Adipocyte (in vitro differentiated cells): ENCODE data around the gene FLT3.

Source experiments
- DNase-seq: peaks from one replicate; pipeline ENCODE4 v3.0.0-alpha.2; 2015; ENCODE audit warnings: low read depth
- H3K27me3 ChIP-seq: replicated peaks from 2 replicates; pipeline ENCODE4 v1.7.0; 2013; ENCODE audit warnings: mild to moderate bottlenecking, low read length, moderate library complexity; ENCODE audit not compliant: control insufficient read depth, insufficient read depth
- H3K36me3 ChIP-seq: 2 replicates; pipeline ENCODE4 v1.7.0; 2013; ENCODE audit warnings: low read length, mild to moderate bottlenecking, moderate library complexity; ENCODE audit not compliant: control insufficient read depth, insufficient read depth, severe bottlenecking
- H3K4me1 ChIP-seq: 2 replicates; pipeline ENCODE4 v1.7.0; 2013; ENCODE audit warnings: mild to moderate bottlenecking, low read length, moderate library complexity; ENCODE audit not compliant: control insufficient read depth, insufficient read depth
- H3K4me3 ChIP-seq: 2 replicates; pipeline ENCODE4 v1.7.0; 2013; ENCODE audit warnings: mild to moderate bottlenecking, low read length, moderate library complexity
- H3K9ac ChIP-seq: 2 replicates; pipeline ENCODE4 v1.7.0; 2013; ENCODE audit warnings: mild to moderate bottlenecking, low read length, moderate library complexity
- H3K9me3 ChIP-seq: 2 replicates; pipeline ENCODE4 v1.7.0; 2013; ENCODE audit warnings: mild to moderate bottlenecking, low read length, moderate library complexity; ENCODE audit not compliant: control insufficient read depth

Gene FLT3

GRCh38 chr13:27977476-27978300, 122.7 kb downstream of the FLT3 start:
- DNase-seq: no peak
- H3K9me3 ChIP-seq: peaks cover 4% of the 10 kb centered on the region
- H3K4me1 ChIP-seq: peaks cover 3% of the 10 kb centered on the region
- H3K27me3 ChIP-seq: peaks cover 84% of the 10 kb centered on the region
- no peaks in the 10 kb centered on the region for H3K36me3 ChIP-seq
- no peak overlapping the region for H3K9ac ChIP-seq
- no peak overlapping the region for H3K4me3 ChIP-seq

- Histone ChIP-seq H3K36me3 (no peaks in the 10 kb centered on the region), H3K9me3 (peaks cover 4% of the 10 kb centered on the region), H3K4me1 (peaks cover 3% of the 10 kb centered on the region), H3K4me3 (no peak overlapping the region), H3K27me3 (peaks cover 83% of the 10 kb centered on the region), H3K9ac (no peak overlapping the region)
- DNase-seq: no peak
Measured at GRCh38 chr13:27976362-27977091, 123.8 kb downstream of the FLT3 start.

- Histone ChIP-seq H3K27me3 (peaks cover 83% of the 10 kb centered on the region), H3K4me1 (peaks cover 3% of the 10 kb centered on the region), H3K9ac (no peak overlapping the region), H3K4me3 (no peak overlapping the region), H3K9me3 (peaks cover 4% of the 10 kb centered on the region), H3K36me3 (no peaks in the 10 kb centered on the region)
- no peak for DNase-seq
Measured at GRCh38 chr13:27975564-27976361, 124.6 kb downstream of the FLT3 start.

- DNase-seq: no peak
- peaks cover 83% of the 10 kb centered on the region for H3K27me3 ChIP-seq
- no peak overlapping the region for H3K4me3 ChIP-seq
- no peak overlapping the region for H3K9ac ChIP-seq
- no peaks in the 10 kb centered on the region for H3K4me1 ChIP-seq
- H3K36me3 ChIP-seq: no peaks in the 10 kb centered on the region
- H3K9me3 ChIP-seq: peaks cover 4% of the 10 kb centered on the region
Measured at GRCh38 chr13:27973961-27974662, 126.3 kb downstream of the FLT3 start.

GRCh38 chr13:27973291-27973690, 127.1 kb downstream of the FLT3 start:
- H3K36me3 ChIP-seq: no peaks in the 10 kb centered on the region
- no peak overlapping the region for H3K9ac ChIP-seq
- H3K4me1 ChIP-seq: no peaks in the 10 kb centered on the region
- peaks cover 82% of the 10 kb centered on the region for H3K27me3 ChIP-seq
- no peak for DNase-seq
- H3K4me3 ChIP-seq: no peak overlapping the region
- H3K9me3 ChIP-seq: peaks cover 4% of the 10 kb centered on the region

- Histone ChIP-seq H3K4me3 (no peak overlapping the region), H3K27me3 (peaks cover 82% of the 10 kb centered on the region), H3K4me1 (no peaks in the 10 kb centered on the region), H3K9me3 (peaks cover 4% of the 10 kb centered on the region), H3K36me3 (no peaks in the 10 kb centered on the region), H3K9ac (no peak overlapping the region)
- DNase-seq: no peak
Measured at GRCh38 chr13:27972478-27972820, 127.9 kb downstream of the FLT3 start.

GRCh38 chr13:27971776-27972477, 128.4 kb downstream of the FLT3 start:
- H3K9ac ChIP-seq: no peak overlapping the region
- H3K4me3 ChIP-seq: no peak overlapping the region
- H3K9me3 ChIP-seq: peaks cover 4% of the 10 kb centered on the region
- peaks cover 82% of the 10 kb centered on the region for H3K27me3 ChIP-seq
- H3K4me1 ChIP-seq: no peaks in the 10 kb centered on the region
- DNase-seq: no peak
- no peaks in the 10 kb centered on the region for H3K36me3 ChIP-seq

GRCh38 chr13:27971236-27971645, 129.1 kb downstream of the FLT3 start:
- Histone ChIP-seq H3K9ac (no peak overlapping the region), H3K36me3 (no peaks in the 10 kb centered on the region), H3K4me3 (no peak overlapping the region), H3K27me3 (peaks cover 79% of the 10 kb centered on the region), H3K4me1 (no peaks in the 10 kb centered on the region), H3K9me3 (peaks cover 4% of the 10 kb centered on the region)
- DNase-seq: no peak

- DNase-seq: no peak
- Histone ChIP-seq H3K4me1 (no peaks in the 10 kb centered on the region), H3K36me3 (no peaks in the 10 kb centered on the region), H3K27me3 (peaks cover 79% of the 10 kb centered on the region), H3K4me3 (no peak overlapping the region), H3K9ac (no peak overlapping the region), H3K9me3 (peaks cover 4% of the 10 kb centered on the region)
Measured at GRCh38 chr13:27970382-27971235, 129.8 kb downstream of the FLT3 start.

- Histone ChIP-seq H3K4me1 (no peaks in the 10 kb centered on the region), H3K27me3 (peaks cover 79% of the 10 kb centered on the region)
- DNase-seq: no peak
Measured at GRCh38 chr13:27969866-27970229, 130.5 kb downstream of the FLT3 start.

More at GRCh38 chr13:27969866-27970229, 130.5 kb downstream of the FLT3 start:
- peaks cover 4% of the 10 kb centered on the region for H3K9me3 ChIP-seq
- no peak overlapping the region for H3K9ac ChIP-seq
- no peak overlapping the region for H3K4me3 ChIP-seq
- no peaks in the 10 kb centered on the region for H3K36me3 ChIP-seq
